ENCODE data around the gene TRPM8.

The TRPM8 gene

GRCh38 chr2:234047361-234047760 is 130.2 kb downstream of the TRPM8 start:
- no peak for DNase-seq (ENCODE audit: low read depth in 2 of 2)

DNA sequence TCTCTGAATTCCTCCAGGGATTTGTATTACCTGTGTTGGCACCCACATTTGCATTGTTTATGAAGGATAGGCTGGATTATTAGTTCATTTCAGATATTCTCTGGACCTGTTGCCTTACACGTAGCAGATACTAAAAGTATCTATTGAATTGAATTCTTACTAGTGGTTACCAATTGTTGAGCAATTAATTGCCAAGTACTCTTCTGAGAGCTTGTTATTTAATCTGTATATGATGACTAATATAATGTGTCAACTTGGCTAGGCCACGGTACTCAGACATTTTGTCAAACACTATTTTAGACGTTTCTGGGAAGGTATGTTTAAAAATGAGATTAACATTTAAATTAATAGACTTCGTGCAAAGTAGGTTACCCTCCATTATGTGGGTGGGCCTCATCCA is 130.9 kb downstream of the TRPM8 start:
- no peak for DNase-seq (ENCODE audit: low read depth in 2 of 2)

GRCh38 chr2:234050455-234051135 is 133.4 kb downstream of the TRPM8 start, which contains the start of gene SPP2:
TSS of gene SPP2 (plus strand) at chr2:234050702. CDS start at chr2:234050787, 85 bp downstream.
- no peak for DNase-seq (ENCODE audit: low read depth in 2 of 2)

DNA sequence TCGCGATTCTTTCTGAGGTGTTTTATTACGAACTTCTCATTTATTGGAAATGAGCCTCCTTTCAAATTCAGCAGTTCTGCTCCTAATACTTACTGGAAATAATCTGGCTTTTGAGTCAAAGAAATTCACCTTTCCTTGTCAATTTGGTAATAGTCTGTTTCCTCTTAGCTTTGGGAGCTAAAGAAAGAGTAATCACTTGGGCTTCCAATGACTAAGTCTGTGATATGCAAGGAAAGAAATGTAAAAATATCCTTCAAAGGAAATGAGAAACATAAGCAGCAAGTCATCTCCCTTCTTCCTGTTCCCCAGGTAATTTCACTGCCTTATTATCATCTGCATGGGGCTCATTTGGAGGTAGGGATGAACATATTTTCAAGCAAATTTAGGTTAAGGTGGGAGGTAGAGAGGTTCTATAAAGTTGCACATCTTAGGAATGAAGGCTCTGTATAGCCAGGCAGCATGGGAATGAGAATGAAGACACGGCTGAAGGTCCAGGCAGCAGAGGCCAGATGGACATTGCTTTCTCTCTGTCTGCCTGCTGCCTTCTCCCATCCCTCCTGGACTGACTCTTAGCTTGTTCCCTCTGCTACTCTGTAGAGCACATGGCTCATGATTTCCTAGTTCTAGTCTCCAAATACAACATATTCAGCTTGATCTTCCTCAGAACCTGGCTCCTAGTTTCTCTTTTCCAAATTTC is 134.3 kb downstream of the TRPM8 start:
- no peak for DNase-seq (ENCODE audit: low read depth in 2 of 2)

GRCh38 chr2:234058881-234059280 is 141.7 kb downstream of the TRPM8 start:
- DNase-seq (ENCODE audit: low read depth in 2 of 2): no peak

DNA sequence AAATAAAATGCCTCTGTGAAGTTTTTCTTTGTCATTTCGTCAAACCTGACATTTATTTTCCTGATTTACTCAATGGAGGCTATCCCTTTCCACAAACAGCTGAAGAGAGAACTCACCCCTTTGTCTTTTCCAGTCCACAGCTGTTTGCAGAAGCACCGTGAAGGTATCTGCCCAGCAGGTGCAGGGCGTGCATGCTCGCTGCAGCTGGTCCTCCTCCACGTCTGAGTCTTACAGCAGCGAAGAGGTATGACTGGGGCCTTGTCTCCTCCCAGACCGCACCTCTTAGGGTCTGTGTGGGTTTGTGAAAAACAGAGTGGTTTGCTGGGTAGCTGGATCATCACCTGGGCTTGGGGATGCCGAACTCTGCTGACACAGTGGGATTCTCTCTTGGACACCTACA is 143.1 kb downstream of the TRPM8 start:
- no peak for DNase-seq (ENCODE audit: low read depth in 2 of 2)

DNA sequence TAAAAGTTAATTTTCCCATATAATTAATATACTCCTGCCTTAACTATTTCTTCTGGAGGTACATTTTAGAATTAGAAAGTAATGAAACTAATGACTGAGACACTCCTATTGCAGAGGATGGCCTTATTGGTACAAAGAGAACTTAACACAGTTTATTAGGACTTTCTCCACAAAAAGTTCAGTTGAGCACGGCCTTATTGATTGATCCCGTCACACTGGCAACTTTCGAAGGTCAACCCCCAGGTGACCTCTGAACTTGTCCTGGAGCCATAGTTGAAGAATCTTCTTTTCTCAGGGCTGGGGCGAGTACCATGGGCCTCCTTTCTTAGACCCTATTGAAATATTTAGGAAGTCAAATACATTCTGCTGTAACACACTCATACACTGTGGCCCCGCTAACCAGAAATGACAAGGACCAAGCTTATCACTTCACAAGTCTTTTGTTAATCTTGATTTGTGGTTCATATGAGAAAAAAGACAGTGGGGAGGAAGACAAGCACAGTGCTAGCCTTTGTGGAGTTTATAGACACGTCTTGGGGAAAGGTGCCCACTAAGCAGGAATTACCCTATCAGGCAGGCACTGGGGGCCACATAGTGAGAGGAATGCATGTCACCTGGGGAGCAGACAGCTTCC is 144.6 kb downstream of the TRPM8 start:
- no peak for DNase-seq (ENCODE audit: low read depth in 2 of 2)

DNA sequence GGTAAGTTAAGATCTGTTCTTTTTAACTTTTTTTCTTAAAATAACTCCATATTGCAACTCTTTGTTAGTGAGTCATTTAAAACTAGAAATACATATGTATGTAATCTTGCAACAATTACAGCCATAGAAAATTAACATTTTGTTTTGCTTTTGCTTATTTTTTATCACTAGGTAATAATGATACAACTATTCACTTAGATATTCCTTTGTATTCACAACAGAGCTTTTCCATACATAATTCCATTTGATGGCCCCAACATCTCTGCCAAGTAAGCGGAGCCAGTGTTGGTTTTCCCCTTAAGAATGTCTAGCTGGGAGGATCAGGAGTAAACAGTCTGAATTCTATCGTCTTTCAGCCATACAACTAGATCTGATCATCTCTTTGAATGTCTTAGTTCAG is 149.4 kb downstream of the TRPM8 start:
- DNase-seq (ENCODE audit: low read depth in 2 of 2): no peak

Data from stimulated activated CD4-positive, alpha-beta T cell treated with anti-CD3 and anti-CD28 coated beads, Interleukin-1b, Interleukin-23, amount 100 ng/mL, for 4 hours (primary cell).